ENCODE data around the gene FAIM2. TPM values are rescaled to one million over a fixed set of nuclear protein-coding genes. Genes with fewer than 3 reads are reported as not detected.

Gene FAIM2
- total RNA-seq, 1 donor from 2014 or later, result 0.99 TPM

DNA sequence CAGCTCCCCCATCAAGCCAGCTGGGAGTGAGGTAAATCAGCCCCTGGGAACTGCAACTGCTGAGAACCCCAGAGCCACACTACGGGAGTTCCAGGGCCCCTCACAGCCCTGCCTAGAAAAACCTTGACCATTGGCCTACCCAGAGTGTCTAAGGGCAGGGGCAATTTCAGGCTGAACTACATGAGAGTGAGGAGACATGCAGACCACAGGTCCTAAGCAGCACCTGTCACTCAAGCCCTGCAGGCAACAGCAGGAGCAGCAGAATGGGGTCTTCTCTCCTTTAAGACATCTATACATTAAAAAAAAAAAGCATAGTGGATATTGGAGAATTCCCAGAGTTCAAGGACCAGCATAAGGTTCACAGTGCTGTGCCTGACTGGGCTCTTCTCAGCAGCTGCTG lies 80.3 kb downstream of the FAIM2 start:
- no peak for DNase-seq

DNA sequence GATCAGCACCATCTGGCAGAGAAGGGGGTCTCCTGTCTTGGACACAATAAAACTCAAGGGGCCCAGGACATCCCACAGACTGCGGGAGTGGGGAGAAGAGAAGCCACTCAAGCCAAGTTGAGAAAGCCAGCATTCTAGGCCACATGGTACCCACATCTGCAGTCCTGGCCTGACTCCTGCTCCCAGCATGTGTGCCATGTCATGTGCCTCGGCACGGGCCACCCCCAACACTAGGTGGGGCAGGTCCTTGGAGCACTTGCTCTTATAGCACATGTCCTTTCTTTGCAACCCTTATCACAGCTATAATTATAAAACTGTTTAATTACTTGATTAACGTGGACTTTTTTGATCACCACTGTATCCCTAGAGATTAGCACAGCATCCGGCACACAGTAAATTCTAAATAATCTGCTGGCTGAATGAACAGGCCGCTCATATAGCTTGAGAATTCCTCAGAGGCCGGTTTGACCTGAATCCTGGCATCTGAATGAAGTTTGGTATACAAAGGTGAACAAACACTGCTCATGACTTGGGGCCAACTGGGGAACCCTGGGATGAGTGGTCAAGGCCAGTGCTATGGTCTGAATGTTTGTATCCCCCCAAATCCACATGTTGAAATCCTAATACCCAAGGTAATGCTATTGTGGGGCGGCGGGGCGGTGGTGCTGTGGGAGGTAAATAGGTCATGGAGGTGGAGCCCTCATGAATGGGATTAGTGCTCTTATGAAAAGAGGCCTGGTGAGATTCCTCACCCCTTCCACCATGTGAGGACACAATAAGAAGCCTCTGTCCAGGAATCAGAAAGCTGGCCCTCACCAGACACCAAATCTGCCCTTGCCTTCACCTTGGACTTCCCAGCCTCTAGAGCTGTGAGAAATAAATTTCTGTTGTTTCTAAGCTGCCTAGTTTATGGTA lies 82.1 kb downstream of the FAIM2 start:
- no peak for DNase-seq

DNA sequence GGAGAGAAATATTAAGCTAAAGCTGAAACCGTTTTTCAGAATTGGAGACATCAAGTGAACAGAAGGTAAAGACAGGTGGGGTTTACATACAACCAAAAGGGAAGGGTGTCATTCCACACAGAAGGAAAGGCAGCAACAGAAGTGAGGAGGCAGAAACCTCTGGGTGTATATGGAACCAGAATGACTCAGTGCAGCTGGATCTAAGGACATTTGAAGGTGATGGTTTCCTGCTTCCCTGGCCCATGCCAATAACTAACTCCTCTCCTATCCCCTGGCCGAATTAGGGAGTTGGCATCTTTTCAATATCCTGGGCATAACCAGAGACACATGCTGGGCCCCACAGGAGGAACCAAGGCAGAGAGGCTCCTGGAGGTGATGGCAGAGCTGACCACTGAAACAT lies 83.9 kb downstream of the FAIM2 start:
- no peak for DNase-seq

DNA sequence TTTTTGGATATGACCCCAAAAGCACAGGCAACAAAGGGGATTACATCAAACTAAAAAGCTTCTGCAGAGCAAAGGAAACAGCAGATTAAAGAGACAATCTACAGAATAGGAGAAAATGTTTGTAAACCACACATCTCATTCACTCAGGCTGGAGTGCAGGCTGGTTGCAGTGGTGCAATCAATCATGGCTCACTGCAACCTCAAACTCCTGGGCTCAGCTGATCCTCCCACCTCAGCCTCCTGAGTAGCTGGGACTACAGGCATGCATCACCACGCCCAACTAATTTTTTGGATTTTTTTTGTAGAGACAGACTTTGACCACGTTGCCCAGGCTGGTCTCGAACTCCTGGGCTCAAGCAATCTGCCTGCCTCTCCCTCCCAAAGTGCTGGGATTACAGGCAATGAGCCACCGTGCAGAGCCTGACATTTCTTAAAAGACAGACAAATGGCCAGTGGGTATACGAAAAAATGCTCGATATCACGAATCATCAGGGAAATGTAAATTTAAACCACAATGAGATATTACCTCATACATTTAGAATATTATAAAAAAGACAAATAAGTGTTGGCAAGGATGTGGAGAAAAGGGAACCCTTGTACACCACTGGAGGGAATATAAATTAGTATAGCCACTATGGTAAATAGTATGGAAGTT lies 85.3 kb downstream of the FAIM2 start:
- no peak for DNase-seq

Other genes starting within 250 kb of the FAIM2 start
- gene FMNL3, start 196.5 kb downstream of the FAIM2 start, total RNA-seq, result 24.1 TPM
- gene TMBIM6, start 162.3 kb downstream of the FAIM2 start, total RNA-seq, result 228 TPM
- 9.7 TPM for gene NCKAP5L, start 75.5 kb downstream of the FAIM2 start, total RNA-seq
- gene BCDIN3D, start 60.8 kb downstream of the FAIM2 start, total RNA-seq, result 2.2 TPM
- gene AQP2, start 46.8 kb upstream of the FAIM2 start, total RNA-seq, result not detected
- gene AQP5, start 58.0 kb upstream of the FAIM2 start, total RNA-seq, result 5.7 TPM
- gene AQP6, start 69.0 kb upstream of the FAIM2 start, total RNA-seq, result 0.20 TPM
- 32.4 TPM for gene RACGAP1, start 121.6 kb upstream of the FAIM2 start, total RNA-seq
- 4.0 TPM for gene ASIC1, start 153.7 kb upstream of the FAIM2 start, total RNA-seq
- 25.9 TPM for gene SMARCD1, start 181.4 kb upstream of the FAIM2 start, total RNA-seq
- 163 TPM for gene GPD1, start 200.1 kb upstream of the FAIM2 start, total RNA-seq
- 34.8 TPM for gene COX14, start 208.3 kb upstream of the FAIM2 start, total RNA-seq